HepG2 (cell line): Measurements from ENCODE around the gene SLCO3A1. TPM values are rescaled to one million over a fixed set of nuclear protein-coding genes. Genes with fewer than 3 reads are reported as not detected.

Experiments
- ATAC-seq: fragments of 200-7000 bp; cut with Tn5 transposase; 3 replicates; pipeline ENCODE4 v1.9.1; 2020; ENCODE audit warnings: mild to moderate bottlenecking, moderate library complexity
- BruUV-seq: library from RNA; stranded (reverse); fragments of 400-500 nt; replicated peaks from 2 replicates; lab custom pipeline; 2021; lab: Mats Ljungman, UMichigan
- CTCF ChIA-PET: fragments of 300-600 bp; formaldehyde crosslinking; extraction: SDS; loops from one replicate; lab custom pipeline; 2021; ENCODE audit warnings: low total read pairs, inconsistent platforms, low intra/inter-chr PET ratio; lab: Yijun Ruan, JAX
- POLR2A ChIA-PET: fragments of 350-600 bp; sonication (Branson Sonifier 250); formaldehyde crosslinking; loops from one replicate; lab custom pipeline; 2020; ENCODE audit warnings: antibody characterized with exemption, inconsistent platforms; lab: Yijun Ruan, JAX
- DNase-seq: peaks from one replicate; pipeline ENCODE4 v3.0.0-alpha.2; 2015; ENCODE audit warnings: low spot score
- FAIRE-seq: peaks from 3 replicates; lab custom pipeline; 2011; peaks lifted over from hg19 to GRCh38; lab: Jason Lieb, UNC
- H2AFZ ChIP-seq: one replicate; pipeline ENCODE4 v1.6.1; 2011; ENCODE audit warnings: low read length, inconsistent platforms
- H3K27ac ChIP-seq: fragments of 300-600 bp; 3 replicates; pipeline ENCODE4 v1.8.0; 2011; ENCODE audit warnings: mixed run types, mild to moderate bottlenecking, mixed read lengths, low read length, inconsistent platforms; ENCODE audit not compliant: insufficient read depth; ENCODE audit errors: extremely low read length
- H3K27me3 ChIP-seq, 2 experiments: fragments of 200-600 bp in 1 of 2; 2 replicates in 1 of 2; 3 replicates in 1 of 2; pipeline versions ENCODE4 v1.6.0 to v1.8.0; 2011; ENCODE audit warnings: low read length in 2 of 2, mild to moderate bottlenecking in 2 of 2, moderate library complexity in 2 of 2, inconsistent platforms in 1 of 2; ENCODE audit not compliant: insufficient read depth in 2 of 2, control insufficient read depth in 1 of 2
- H3K36me3 ChIP-seq, 2 experiments: fragments of 200-600 bp in 1 of 2; replicated peaks in 1 of 2; 2 replicates in 1 of 2; 3 replicates in 1 of 2; pipeline versions ENCODE4 v1.5.1 to v1.8.0; 2011; ENCODE audit warnings: low read length in 2 of 2, inconsistent platforms in 1 of 2; ENCODE audit not compliant: insufficient read depth in 2 of 2, control insufficient read depth in 1 of 2
- H3K4me1 ChIP-seq: 2 replicates; pipeline ENCODE4 v1.5.1; 2012; ENCODE audit warnings: low read length, inconsistent platforms; ENCODE audit not compliant: insufficient read depth
- H3K4me2 ChIP-seq: 2 replicates; pipeline ENCODE4 v1.6.0; 2011; ENCODE audit warnings: low read depth, low read length, inconsistent platforms
- H3K4me3 ChIP-seq, 3 experiments: fragments of 200-600 bp in 1 of 3; sonication (generic), shearing (Covaris generic) in 1 of 3; replicated peaks in 1 of 3; 2 replicates each; pipeline ENCODE4 v1.5.1; 2011 to 2016; ENCODE audit warnings: low read length in 3 of 3, inconsistent platforms in 2 of 3, low read depth in 2 of 3, mild to moderate bottlenecking in 2 of 3, control low read depth in 1 of 3, mixed read lengths in 1 of 3; ENCODE audit not compliant: insufficient read depth in 1 of 3
- H3K79me2 ChIP-seq: one replicate; pipeline ENCODE4 v1.6.1; 2011; ENCODE audit warnings: low read length, inconsistent platforms; ENCODE audit not compliant: insufficient read depth
- H3K9ac ChIP-seq: 2 replicates; pipeline ENCODE4 v1.6.0; 2011; ENCODE audit warnings: mild to moderate bottlenecking, low read depth, low read length, inconsistent platforms; ENCODE audit not compliant: insufficient read depth
- H3K9me3 ChIP-seq: 2 replicates; pipeline ENCODE4 v1.5.1; 2012; ENCODE audit warnings: mild to moderate bottlenecking, low read length
- H4K20me1 ChIP-seq: 2 replicates; pipeline ENCODE4 v1.6.0; 2011; ENCODE audit warnings: inconsistent platforms, mild to moderate bottlenecking, low read length, moderate library complexity; ENCODE audit not compliant: insufficient read depth
- BCLAF1 ChIP-seq: fragments of 450-650 bp; IDR thresholded peaks from 2 replicates; pipeline ENCODE4 v1.6.1; 2017; ENCODE audit warnings: mild to moderate bottlenecking
- CAMTA2 ChIP-seq: sonication (generic); formaldehyde crosslinking; IDR thresholded peaks from 2 replicates; pipeline ENCODE4 v1.4.0; 2020; ENCODE audit warnings: mild to moderate bottlenecking, missing genetic modification reagents, borderline replicate concordance
- CHCHD3 ChIP-seq: sonication (generic); formaldehyde crosslinking; IDR thresholded peaks from 2 replicates; pipeline ENCODE4 v1.8.0; 2022; ENCODE audit warnings: mild to moderate bottlenecking, missing genetic modification reagents, moderate library complexity
- MTA3 ChIP-seq: sonication (generic); formaldehyde crosslinking; IDR thresholded peaks from 2 replicates; pipeline ENCODE4 v1.4.0; 2020; ENCODE audit warnings: missing genetic modification reagents
- NFYC ChIP-seq: IDR thresholded peaks from 2 replicates; pipeline ENCODE4 v1.6.1; 2016; ENCODE audit warnings: missing genetic modification reagents, missing compliant biosample characterization
- POLR2G ChIP-seq: fragments of 200-400 bp; formaldehyde crosslinking; IDR thresholded peaks from 2 replicates; pipeline ENCODE4 v1.6.1; 2018; ENCODE audit warnings: mild to moderate bottlenecking, low read depth, low read length, moderate library complexity
- THYN1 ChIP-seq: sonication (generic); formaldehyde crosslinking; IDR thresholded peaks from 2 replicates; pipeline ENCODE4 v1.8.1; 2023; ENCODE audit warnings: low read depth, mild to moderate bottlenecking, moderate library complexity, missing genetic modification reagents, borderline replicate concordance
- ZNF10 ChIP-seq: sonication (generic); formaldehyde crosslinking; IDR thresholded peaks from 2 replicates; pipeline ENCODE4 v1.4.0; 2020; ENCODE audit warnings: mild to moderate bottlenecking, low read depth, missing genetic modification reagents, borderline replicate concordance
- ZNF224 ChIP-seq: sonication (generic); formaldehyde crosslinking; IDR thresholded peaks from 2 replicates; pipeline ENCODE4 v1.5.0; 2020; ENCODE audit warnings: mild to moderate bottlenecking, missing genetic modification reagents
- ZNF407 ChIP-seq: sonication (generic); formaldehyde crosslinking; IDR thresholded peaks from one replicate; pipeline ENCODE4 v1.5.1; 2020; ENCODE audit warnings: mild to moderate bottlenecking, missing genetic modification reagents; ENCODE audit errors: not compliant biosample characterization
- ZNF800 ChIP-seq: sonication (generic); formaldehyde crosslinking; IDR thresholded peaks from 2 replicates; pipeline ENCODE4 v1.4.0; 2020; ENCODE audit warnings: missing genetic modification reagents
- ZNF816 ChIP-seq: sonication (generic); formaldehyde crosslinking; IDR thresholded peaks from 2 replicates; pipeline ENCODE4 v1.8.0; 2022; ENCODE audit warnings: missing genetic modification reagents, mild to moderate bottlenecking, borderline replicate concordance
- WGBS: methylation state at CpG from one replicate; pipeline ENCODE4 v1.1.6; 2017; ENCODE audit warnings: low lambda C conversion rate; 5-methylcytosine and 5-hydroxymethylcytosine counted together
- in situ Hi-C: cut with HindIII; loops from 2 replicates; pipeline ENCODE4 v1.10.0; 2017; ENCODE audit warnings: low pct_unique_long_range_greater_than_20kb; ENCODE audit not compliant: extremely low pct_ligation_motif_present
- intact Hi-C: fragments of 100-400 bp; cut with micrococcal nuclease; formaldehyde crosslinking; loops from one replicate; pipeline ENCODE4 v1.10.0; 2022; ENCODE audit not compliant: unreplicated experiment
- polyA plus RNA-seq, 8 experiments: library from polyadenylated mRNA; depleted of rRNA in 3 of 8; stranded (reverse) in 7 of 8; unstranded in 1 of 8; fragments of >200 nt; fragmentation: Illumina TruSeq in 4 of 8; extraction: Trizol in 4 of 8; gene quantifications; 2 replicates each; pipeline versions ENCODE4 v1.2.1 to v1.2.3, GENCODE V29; 2011 to 2016; ENCODE audit warnings: low read depth in 4 of 8, missing spikeins in 1 of 8, mixed read lengths in 1 of 8; ENCODE audit not compliant: insufficient read depth in 1 of 8
- total RNA-seq, 5 experiments: library from RNA; depleted of rRNA; stranded (reverse); fragments of >200 nt; fragmentation: Illumina TruSeq; extraction: Trizol; gene quantifications; 2 replicates each; pipeline ENCODE4 v1.2.3, GENCODE V29; 2016; ENCODE audit warnings: low read depth in 1 of 5

Gene SLCO3A1
- total and polyA plus RNA-seq, 2 of the 13 experiments (the other 11 are each of a cell fraction or from before 2014, with no cell fraction given): 0.02 TPM; not detected in 1

- ATAC-seq: no peak
- POLR2A ChIA-PET: no interaction called here
- TF ChIP-seq ZNF800 (CRISPR knock-in tag): no peak
- no peak for TF ChIP-seq BCLAF1
- TF ChIP-seq ZNF816: no peak
- no peak for TF ChIP-seq MTA3 (CRISPR knock-in tag)
- TF ChIP-seq ZNF10 (CRISPR knock-in tag): no peak
- TF ChIP-seq NFYC (CRISPR knock-in tag): no peak
- TF ChIP-seq CAMTA2: no peak
- no peak for TF ChIP-seq POLR2G
- TF ChIP-seq ZNF407 (CRISPR knock-in tag): no peak
- no peak for TF ChIP-seq THYN1 (CRISPR knock-in tag)
- no peak for TF ChIP-seq ZNF224 (CRISPR knock-in tag)
- TF ChIP-seq CHCHD3 (CRISPR knock-in tag): no peak
Observed at GRCh38 chr15:91865950-91866349, 12.4 kb downstream of the SLCO3A1 start.

More at GRCh38 chr15:91865950-91866349, 12.4 kb downstream of the SLCO3A1 start:
- H3K4me1 ChIP-seq: no peaks in the 10 kb centered on the region
- CTCF ChIA-PET: no interaction called here
- BruUV-seq: no TSS peak
- FAIRE-seq: no peak
- no peak overlapping the region for H3K9ac ChIP-seq
- no peak overlapping the region for H3K4me3 ChIP-seq
- no peak overlapping the region for H2AFZ ChIP-seq
- no peaks in the 10 kb centered on the region for H4K20me1 ChIP-seq
- H3K4me2 ChIP-seq: no peak overlapping the region
- H3K27ac ChIP-seq: no peak overlapping the region
- DNase-seq: no peak
- no peaks in the 10 kb centered on the region for H3K9me3 ChIP-seq
- no peaks in the 10 kb centered on the region for H3K36me3 ChIP-seq
- peaks cover 1 to 4% of the 10 kb centered on the region in 2 experiments; a peak in 2 of 5 replicates for H3K27me3 ChIP-seq
- in situ Hi-C loops (no loop called here), intact Hi-C loops (no loop called here)
- WGBS: 40% methylated on average over 5 of the region's 5 CpGs
- H3K79me2 ChIP-seq: no peaks in the 10 kb centered on the region
